ENCODE data around the gene CCNG2.
"Not testable (repeated sequence)": the region's sequence is repeated elsewhere in the genome, so short reads cannot be mapped to it uniquely, and the experiment has no call there.

CCNG2 gene

GRCh38 chr4:77156912-77157858, at the start of gene CCNG2:
TSS of gene CCNG2 (plus strand) at chr4:77157207. CDS start at chr4:77158533, 1,326 bp downstream.
- DNase-seq (ENCODE audit: low read depth, low spot score): no peak

GRCh38 chr4:77110730-77111129, 46.3 kb upstream of the CCNG2 start:
- DNase-seq (ENCODE audit: low read depth, low spot score): no peak

- DNase-seq (ENCODE audit: low read depth, low spot score): no peak
Observed at GRCh38 chr4:77113069-77113468, 43.9 kb upstream of the CCNG2 start.

- DNase-seq (ENCODE audit: low read depth, low spot score): no peak
Observed at GRCh38 chr4:77117721-77118120, 39.3 kb upstream of the CCNG2 start.

- peak; percentile 23 for DNase-seq (ENCODE audit: low read depth, low spot score)
Observed at GRCh38 chr4:77120886-77121508, 36.0 kb upstream of the CCNG2 start.

GRCh38 chr4:77121736-77122240, 35.2 kb upstream of the CCNG2 start:
- no peak for DNase-seq (ENCODE audit: low read depth, low spot score)

- no peak for DNase-seq (ENCODE audit: low read depth, low spot score)
Observed at GRCh38 chr4:77122656-77123055, 34.4 kb upstream of the CCNG2 start.

GRCh38 chr4:77123411-77123810, 33.6 kb upstream of the CCNG2 start:
- no peak for DNase-seq (ENCODE audit: low read depth, low spot score)

GRCh38 chr4:77124576-77124975, 32.4 kb upstream of the CCNG2 start:
- DNase-seq (ENCODE audit: low read depth, low spot score): no peak

- no peak for DNase-seq (ENCODE audit: low read depth, low spot score)
Observed at GRCh38 chr4:77125961-77126360, 31.0 kb upstream of the CCNG2 start.

- DNase-seq (ENCODE audit: low read depth, low spot score): no peak
Observed at GRCh38 chr4:77126809-77127208, 30.2 kb upstream of the CCNG2 start.

GRCh38 chr4:77127215-77127614, 29.8 kb upstream of the CCNG2 start:
- DNase-seq (ENCODE audit: low read depth, low spot score): no peak

- DNase-seq (ENCODE audit: low read depth, low spot score): no peak
Observed at GRCh38 chr4:77127837-77128621, 29.0 kb upstream of the CCNG2 start.

GRCh38 chr4:77132652-77133312, 24.2 kb upstream of the CCNG2 start:
- no peak for DNase-seq (ENCODE audit: low read depth, low spot score)

GRCh38 chr4:77137448-77137847, 19.6 kb upstream of the CCNG2 start:
- not testable (repeated sequence) for DNase-seq (ENCODE audit: low read depth, low spot score)

- no peak for DNase-seq (ENCODE audit: low read depth, low spot score)
Observed at GRCh38 chr4:77141964-77142645, 14.9 kb upstream of the CCNG2 start.

- no peak for DNase-seq (ENCODE audit: low read depth, low spot score)
Observed at GRCh38 chr4:77142646-77143028, 14.4 kb upstream of the CCNG2 start.

GRCh38 chr4:77143091-77143490, 13.9 kb upstream of the CCNG2 start:
- no peak for DNase-seq (ENCODE audit: low read depth, low spot score)

GRCh38 chr4:77145842-77146185, 11.2 kb upstream of the CCNG2 start:
- no peak for DNase-seq (ENCODE audit: low read depth, low spot score)

- DNase-seq (ENCODE audit: low read depth, low spot score): no peak
Observed at GRCh38 chr4:77146186-77147078, 10.6 kb upstream of the CCNG2 start.

Measured in iPS DF 19.7 (cell line).